ENCODE data around the gene CPM. TPM values are rescaled to one million over a fixed set of nuclear protein-coding genes. Genes with fewer than 3 reads are reported as not detected.

The CPM gene
- total and polyA plus RNA-seq, 10 of the 15 experiments (the other 5 are each of a cell fraction or from before 2014, with no cell fraction given) = 0.06 to 1.7 (median 0.41) TPM

DNA sequence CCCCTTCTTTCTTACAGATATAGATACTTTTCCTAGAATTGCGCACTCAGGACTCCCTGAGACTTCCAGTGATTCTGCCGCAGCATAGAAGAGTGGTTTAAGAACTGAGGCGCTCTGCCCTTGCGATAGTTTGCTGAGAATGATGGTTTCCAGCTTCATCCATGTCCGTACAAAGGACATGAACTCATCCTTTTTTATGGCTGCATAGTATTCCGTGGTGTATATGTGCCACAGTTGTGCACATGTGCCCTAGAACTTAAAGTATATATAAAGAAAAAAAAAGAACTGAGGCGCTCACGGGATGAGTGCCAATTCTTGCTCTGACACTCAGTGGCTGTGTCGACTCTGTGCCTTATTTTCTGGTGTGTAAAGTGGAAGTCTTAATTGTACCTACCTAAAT is 1.4 kb upstream of the CPM start:
- in situ Hi-C loops (cut with MboI) (no loop called here), intact Hi-C loops (cut with micrococcal nuclease; ENCODE audit: unreplicated experiment) (no loop called here)
- no peak overlapping the region for H3K4me2 ChIP-seq (ENCODE audit: control insufficient read depth, insufficient read depth)
- DNase-seq (ENCODE audit: low read depth, low spot score) (no peak), FAIRE-seq (no peak), ATAC-seq (no peak)
- RAD21 ChIA-PET (ENCODE audit: unreplicated experiment) = no interaction called here
- H3K27ac ChIP-seq (ENCODE audit: control insufficient read depth, insufficient read depth) = no peak overlapping the region
- peaks cover 1 to 5% of the 10 kb centered on the region in 2 experiments; a peak in 3 of 4 replicates for H3K27me3 ChIP-seq (replicated peaks in 1 of 2; ENCODE audit: control insufficient read depth in 2 of 2, insufficient read depth in 2 of 2, low read length in 1 of 2)
- POLR2A ChIA-PET = no interaction called here
- TF ChIP-seq EED (IDR thresholded peaks at IDR 0.05; ENCODE audit: low read depth) (no peak), FOXM1 (IDR thresholded peaks at IDR 0.05; ENCODE audit: low read depth, low read length) (no peak), POLR2A (IDR thresholded peaks at IDR 0.05; ENCODE audit: low read depth, low read length) (no peak), CHD2 (IDR thresholded peaks at IDR 0.05; ENCODE audit: borderline replicate concordance, low read depth, low read length) (no peak), POU2F2 (IDR thresholded peaks at IDR 0.05; ENCODE audit: borderline replicate concordance, low read depth, low read length) (no peak), USF1 (IDR thresholded peaks at IDR 0.05; ENCODE audit: borderline replicate concordance, extremely low read length, insufficient read depth, low read depth, low read length) (no peak), PBX3 (IDR thresholded peaks at IDR 0.05; ENCODE audit: insufficient replicate concordance, low read depth, low read length) (no peak), RCOR1 (conservative IDR thresholded peaks at IDR 0.05; ENCODE audit: low read depth, low read length) (no peak), EGR1 (IDR thresholded peaks at IDR 0.05; ENCODE audit: borderline replicate concordance in 1 of 2, low read depth in 2 of 2, low read length in 2 of 2) (no peak), TAF1 (IDR thresholded peaks at IDR 0.05; ENCODE audit: borderline replicate concordance, low read depth, low read length) (no peak)
- TF ChIP-seq, protein P1, sequence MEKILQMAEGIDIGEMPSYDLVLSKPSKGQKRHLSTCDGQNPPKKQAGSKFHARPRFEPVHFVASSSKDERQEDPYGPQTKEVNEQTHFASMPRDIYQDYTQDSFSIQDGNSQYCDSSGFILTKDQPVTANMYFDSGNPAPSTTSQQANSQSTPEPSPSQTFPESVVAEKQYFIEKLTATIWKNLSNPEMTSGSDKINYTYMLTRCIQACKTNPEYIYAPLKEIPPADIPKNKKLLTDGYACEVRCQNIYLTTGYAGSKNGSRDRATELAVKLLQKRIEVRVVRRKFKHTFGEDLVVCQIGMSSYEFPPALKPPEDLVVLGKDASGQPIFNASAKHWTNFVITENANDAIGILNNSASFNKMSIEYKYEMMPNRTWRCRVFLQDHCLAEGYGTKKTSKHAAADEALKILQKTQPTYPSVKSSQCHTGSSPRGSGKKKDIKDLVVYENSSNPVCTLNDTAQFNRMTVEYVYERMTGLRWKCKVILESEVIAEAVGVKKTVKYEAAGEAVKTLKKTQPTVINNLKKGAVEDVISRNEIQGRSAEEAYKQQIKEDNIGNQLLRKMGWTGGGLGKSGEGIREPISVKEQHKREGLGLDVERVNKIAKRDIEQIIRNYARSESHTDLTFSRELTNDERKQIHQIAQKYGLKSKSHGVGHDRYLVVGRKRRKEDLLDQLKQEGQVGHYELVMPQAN (conservative IDR thresholded peaks at IDR 0.05) = no peak
- H3K79me2 ChIP-seq (ENCODE audit: control insufficient read depth, insufficient read depth, low read length) = no peaks in the 10 kb centered on the region
- no peak overlapping the region for H3K4me3 ChIP-seq
- H4K20me1 ChIP-seq (ENCODE audit: control insufficient read depth, insufficient read depth) = no peaks in the 10 kb centered on the region
- no peak overlapping the region for H3K9ac ChIP-seq (ENCODE audit: control insufficient read depth, insufficient read depth, low read length)
- H2AFZ ChIP-seq (ENCODE audit: control insufficient read depth, low read depth, low read length) = no peak overlapping the region
- H3K9me3 ChIP-seq (replicated peaks; ENCODE audit: control insufficient read depth, insufficient read depth, low read length) = peaks cover 1% of the 10 kb centered on the region; the same call in 1 of the 3 replicates
- peaks cover 13% of the 10 kb centered on the region for H3K4me1 ChIP-seq (ENCODE audit: control insufficient read depth, insufficient read depth, low read length)
- no peaks in the 10 kb centered on the region for H3K36me3 ChIP-seq (ENCODE audit: control insufficient read depth in 2 of 2, insufficient read depth in 2 of 2, low read length in 1 of 2)
- SMC1A ChIA-PET (ENCODE audit: uncharacterized antibody, unreplicated experiment) = interaction anchor here (1.1 to 2.4 kb wide), 2 partner anchors 9 to 13 kb away, joined by 3 to 6 read pairs; no protein-coding TSS in a partner anchor
- CTCF ChIA-PET = no interaction called here
- 75% methylated on average over 9 of the region's 9 CpGs for WGBS (ENCODE audit: insufficient coverage, insufficient replicate concordance, low lambda C conversion rate, missing lambda C conversion rate)
- no TSS peak for BruUV-seq (replicated peaks)

Measured in GM12878 (cell line).